Measurements from ENCODE around the gene ZMAT5. TPM values are rescaled to one million over a fixed set of nuclear protein-coding genes. Genes with fewer than 3 reads are reported as not detected.

Gene ZMAT5, protein sequence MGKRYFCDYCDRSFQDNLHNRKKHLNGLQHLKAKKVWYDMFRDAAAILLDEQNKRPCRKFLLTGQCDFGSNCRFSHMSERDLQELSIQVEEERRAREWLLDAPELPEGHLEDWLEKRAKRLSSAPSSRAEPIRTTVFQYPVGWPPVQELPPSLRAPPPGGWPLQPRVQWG
- 10 to 100 TPM; 24.7 to 25.2 TPM for total RNA-seq
- 46.9 TPM for polyA plus RNA-seq

- no peaks in the 10 kb centered on the region for H3K27me3 Mint-ChIP-seq
- Histone ChIP-seq H3K27ac (ENCODE audit: low read depth, low read length) (peak within 1 kb of the TSS; percentile 80), H3K36me3 (ENCODE audit: insufficient read depth, low read length) (peaks cover 9% of the 10 kb centered on the region), H3K27me3 (ENCODE audit: insufficient read depth, low read length, poor library complexity, severe bottlenecking) (no peaks in the 10 kb centered on the region), H3K4me3 (ENCODE audit: low read length) (peak within 1 kb of the TSS; percentile 93), H3K9me3 (ENCODE audit: low read length) (no peaks in the 10 kb centered on the region), H3K4me1 (ENCODE audit: insufficient read depth, low read length) (peaks cover 21% of the 10 kb centered on the region)
- DNase-seq = peak; percentile 85 to 94 (median 94)
- peak within 1 kb of the TSS; percentile 90 to 99 (median 98) for H3K27ac Mint-ChIP-seq
- CTCF ChIA-PET = interaction anchor here (0.5 to 1.0 kb wide), 3 partner anchors 177 to 871 kb away, joined by 3 to 4 read pairs (median 3); no protein-coding TSS in a partner anchor
- peaks cover 0 to 38% (median 9%) of the 10 kb centered on the region in 3 donors for H3K36me3 Mint-ChIP-seq
- no peaks in the 10 kb centered on the region for H3K9me3 Mint-ChIP-seq
- peak within 1 kb of the TSS; percentile 98 to 100 (median 99) for H3K4me3 Mint-ChIP-seq
- H3K4me1 Mint-ChIP-seq = peaks cover 34 to 54% (median 49%) of the 10 kb centered on the region in 3 donors
- POLR2A ChIA-PET = interaction anchor here (0.8 to 1.2 kb wide), 3 partner anchors 71 to 162 kb away, joined by 3 read pairs; partner anchors contain the start of gene ASCC2
Observed at GRCh38 chr22:29766632-29767170, at the start of gene ZMAT5. ZMAT5 (minus strand) TSS chr22:29767007; CDS start chr22:29748544, 18,463 bp downstream.

DNA sequence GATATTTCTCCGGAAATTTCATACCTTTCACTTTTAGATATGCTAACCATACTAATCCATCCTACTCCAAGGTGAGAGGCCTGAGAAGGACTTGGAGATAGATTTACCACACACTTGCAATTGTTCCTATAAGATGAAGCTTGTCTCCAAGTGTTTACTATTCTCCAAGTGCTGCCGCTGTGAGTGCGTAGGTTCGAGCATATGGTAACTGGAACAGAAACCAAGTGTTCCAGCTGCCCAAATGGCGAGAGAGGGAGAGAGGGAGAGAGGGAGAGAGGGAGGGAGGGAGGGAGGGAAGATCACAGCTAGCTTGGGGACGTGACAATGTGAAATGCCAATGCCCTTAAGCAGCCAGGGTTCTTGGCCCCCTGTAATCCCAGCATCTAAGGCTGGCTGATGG, 49.7 kb upstream of the ZMAT5 start:
- CTCF ChIA-PET = interaction anchor here (0.9 kb wide), 1 partner anchor 9 kb away, joined by 3 read pairs; no protein-coding TSS in a partner anchor
- H3K4me3 ChIP-seq (ENCODE audit: low read length) = no peak overlapping the region
- Mint-ChIP-seq H3K27ac (peak overlapping the region in 1 of 8 donors; percentile 33), H3K9me3 (no peaks in the 10 kb centered on the region), H3K4me1 (no peaks in the 10 kb centered on the region), H3K36me3 (peaks cover 5 to 92% (median 27%) of the 10 kb centered on the region in 3 donors), H3K4me3 (no peak overlapping the region), H3K27me3 (no peaks in the 10 kb centered on the region)
- H3K27ac ChIP-seq (ENCODE audit: low read depth, low read length) = no peak overlapping the region
- POLR2A ChIA-PET = no interaction called here
- H3K27me3 ChIP-seq (ENCODE audit: insufficient read depth, low read length, poor library complexity, severe bottlenecking) = no peaks in the 10 kb centered on the region
- peaks cover 68% of the 10 kb centered on the region for H3K36me3 ChIP-seq (ENCODE audit: insufficient read depth, low read length)
- no peaks in the 10 kb centered on the region for H3K4me1 ChIP-seq (ENCODE audit: insufficient read depth, low read length)
- no peaks in the 10 kb centered on the region for H3K9me3 ChIP-seq (ENCODE audit: low read length)
- DNase-seq = no peak

GRCh38 chr22:29816128-29816527, 49.3 kb upstream of the ZMAT5 start:
- H3K9me3 ChIP-seq (ENCODE audit: low read length) = no peaks in the 10 kb centered on the region
- no peak for DNase-seq
- Mint-ChIP-seq H3K36me3 (peaks cover 5 to 92% (median 27%) of the 10 kb centered on the region in 3 donors), H3K27me3 (no peaks in the 10 kb centered on the region), H3K4me1 (no peaks in the 10 kb centered on the region), H3K9me3 (no peaks in the 10 kb centered on the region), H3K4me3 (no peak overlapping the region), H3K27ac (no peak overlapping the region)
- H3K4me1 ChIP-seq (ENCODE audit: insufficient read depth, low read length) = no peaks in the 10 kb centered on the region
- H3K4me3 ChIP-seq (ENCODE audit: low read length) = no peak overlapping the region
- POLR2A ChIA-PET = no interaction called here
- H3K27ac ChIP-seq (ENCODE audit: low read depth, low read length) = no peak overlapping the region
- no peaks in the 10 kb centered on the region for H3K27me3 ChIP-seq (ENCODE audit: insufficient read depth, low read length, poor library complexity, severe bottlenecking)
- CTCF ChIA-PET = interaction anchor here (0.9 kb wide), 1 partner anchor 9 kb away, joined by 3 read pairs; no protein-coding TSS in a partner anchor
- peaks cover 68% of the 10 kb centered on the region for H3K36me3 ChIP-seq (ENCODE audit: insufficient read depth, low read length)

GRCh38 chr22:29815580-29815979, 48.8 kb upstream of the ZMAT5 start:
- no peaks in the 10 kb centered on the region for H3K9me3 ChIP-seq (ENCODE audit: low read length)
- Mint-ChIP-seq H3K9me3 (no peaks in the 10 kb centered on the region), H3K4me1 (no peaks in the 10 kb centered on the region), H3K27me3 (no peaks in the 10 kb centered on the region), H3K4me3 (no peak overlapping the region), H3K27ac (no peak overlapping the region), H3K36me3 (peaks cover 5 to 90% (median 27%) of the 10 kb centered on the region in 3 donors)
- H3K36me3 ChIP-seq (ENCODE audit: insufficient read depth, low read length) = peaks cover 66% of the 10 kb centered on the region
- DNase-seq = no peak
- H3K27ac ChIP-seq (ENCODE audit: low read depth, low read length) = no peak overlapping the region
- ChIA-PET CTCF (interaction anchor here (0.9 kb wide), 1 partner anchor 8 kb away, joined by 3 read pairs; no protein-coding TSS in a partner anchor), POLR2A (no interaction called here)
- H3K4me1 ChIP-seq (ENCODE audit: insufficient read depth, low read length) = no peaks in the 10 kb centered on the region
- no peaks in the 10 kb centered on the region for H3K27me3 ChIP-seq (ENCODE audit: insufficient read depth, low read length, poor library complexity, severe bottlenecking)
- no peak overlapping the region for H3K4me3 ChIP-seq (ENCODE audit: low read length)

- Histone ChIP-seq H3K27ac (ENCODE audit: low read depth, low read length) (no peak overlapping the region), H3K9me3 (ENCODE audit: low read length) (no peaks in the 10 kb centered on the region), H3K27me3 (ENCODE audit: insufficient read depth, low read length, poor library complexity, severe bottlenecking) (no peaks in the 10 kb centered on the region), H3K4me1 (ENCODE audit: insufficient read depth, low read length) (no peaks in the 10 kb centered on the region), H3K36me3 (ENCODE audit: insufficient read depth, low read length) (peaks cover 66% of the 10 kb centered on the region), H3K4me3 (ENCODE audit: low read length) (no peak overlapping the region)
- no peak overlapping the region for H3K27ac Mint-ChIP-seq
- POLR2A ChIA-PET = no interaction called here
- no peak overlapping the region for H3K4me3 Mint-ChIP-seq
- no peaks in the 10 kb centered on the region for H3K9me3 Mint-ChIP-seq
- H3K36me3 Mint-ChIP-seq = peaks cover 0 to 87% (median 28%) of the 10 kb centered on the region in 3 donors
- no peaks in the 10 kb centered on the region for H3K4me1 Mint-ChIP-seq
- DNase-seq = no peak
- no peaks in the 10 kb centered on the region for H3K27me3 Mint-ChIP-seq
- CTCF ChIA-PET = no interaction called here
Observed at GRCh38 chr22:29814003-29814402, 47.2 kb upstream of the ZMAT5 start.

- Mint-ChIP-seq H3K4me3 (no peak overlapping the region), H3K9me3 (no peaks in the 10 kb centered on the region)
- CTCF ChIA-PET = no interaction called here
Observed at GRCh38 chr22:29813563-29813962, 46.8 kb upstream of the ZMAT5 start.

DNA sequence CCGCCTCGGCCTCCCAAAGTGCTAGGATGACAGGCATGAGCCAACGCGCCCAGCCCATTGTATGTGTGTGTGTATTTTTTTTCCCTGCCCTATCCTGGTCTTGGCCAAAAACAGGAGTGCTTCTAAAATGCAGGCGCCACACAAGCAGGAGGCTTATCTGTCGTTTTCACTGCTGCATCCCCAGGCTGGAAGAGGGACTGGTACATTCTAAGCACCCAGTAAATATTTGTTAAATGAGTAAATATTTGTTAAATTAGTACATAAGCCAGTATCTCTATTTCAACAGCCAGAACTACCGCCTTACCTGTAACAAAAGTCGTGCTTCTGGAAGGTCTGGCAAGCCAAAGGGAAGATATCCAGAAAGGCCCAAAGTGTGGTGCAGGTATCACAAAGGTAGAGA, 46.3 kb upstream of the ZMAT5 start:
- ChIA-PET POLR2A (no interaction called here), CTCF (no interaction called here)
- Mint-ChIP-seq H3K27ac (peak overlapping the region in 1 of 8 donors; percentile 12), H3K4me1 (no peaks in the 10 kb centered on the region), H3K27me3 (no peaks in the 10 kb centered on the region), H3K36me3 (peaks cover 0 to 86% (median 30%) of the 10 kb centered on the region in 3 donors), H3K9me3 (no peaks in the 10 kb centered on the region), H3K4me3 (no peak overlapping the region)
- H3K36me3 ChIP-seq (ENCODE audit: insufficient read depth, low read length) = peaks cover 60% of the 10 kb centered on the region
- no peaks in the 10 kb centered on the region for H3K9me3 ChIP-seq (ENCODE audit: low read length)
- no peaks in the 10 kb centered on the region for H3K27me3 ChIP-seq (ENCODE audit: insufficient read depth, low read length, poor library complexity, severe bottlenecking)
- H3K27ac ChIP-seq (ENCODE audit: low read depth, low read length) = no peak overlapping the region
- no peak for DNase-seq
- H3K4me3 ChIP-seq (ENCODE audit: low read length) = no peak overlapping the region
- H3K4me1 ChIP-seq (ENCODE audit: insufficient read depth, low read length) = no peaks in the 10 kb centered on the region

More at GRCh38 chr22:29813563-29813962, 46.8 kb upstream of the ZMAT5 start:
- POLR2A ChIA-PET = no interaction called here
- no peaks in the 10 kb centered on the region for H3K4me1 ChIP-seq (ENCODE audit: insufficient read depth, low read length)
- Mint-ChIP-seq H3K4me1 (no peaks in the 10 kb centered on the region), H3K36me3 (peaks cover 0 to 85% (median 28%) of the 10 kb centered on the region in 3 donors), H3K27me3 (no peaks in the 10 kb centered on the region), H3K27ac (peak overlapping the region in 1 of 8 donors; percentile 12)
- H3K36me3 ChIP-seq (ENCODE audit: insufficient read depth, low read length) = peaks cover 63% of the 10 kb centered on the region
- no peaks in the 10 kb centered on the region for H3K27me3 ChIP-seq (ENCODE audit: insufficient read depth, low read length, poor library complexity, severe bottlenecking)
- H3K27ac ChIP-seq (ENCODE audit: low read depth, low read length) = no peak overlapping the region
- no peak overlapping the region for H3K4me3 ChIP-seq (ENCODE audit: low read length)
- H3K9me3 ChIP-seq (ENCODE audit: low read length) = no peaks in the 10 kb centered on the region
- DNase-seq = no peak

GRCh38 chr22:29811377-29811776, 44.6 kb upstream of the ZMAT5 start:
- ChIA-PET CTCF (no interaction called here), POLR2A (no interaction called here)
- Histone ChIP-seq H3K36me3 (ENCODE audit: insufficient read depth, low read length) (peaks cover 56% of the 10 kb centered on the region), H3K9me3 (ENCODE audit: low read length) (no peaks in the 10 kb centered on the region), H3K27ac (ENCODE audit: low read depth, low read length) (no peak overlapping the region), H3K27me3 (ENCODE audit: insufficient read depth, low read length, poor library complexity, severe bottlenecking) (no peaks in the 10 kb centered on the region), H3K4me3 (ENCODE audit: low read length) (no peak overlapping the region), H3K4me1 (ENCODE audit: insufficient read depth, low read length) (no peaks in the 10 kb centered on the region)
- Mint-ChIP-seq H3K27ac (peak overlapping the region in 1 of 8 donors; percentile 54), H3K9me3 (no peaks in the 10 kb centered on the region), H3K4me1 (no peaks in the 10 kb centered on the region), H3K36me3 (peaks cover 0 to 88% (median 25%) of the 10 kb centered on the region in 3 donors), H3K27me3 (no peaks in the 10 kb centered on the region), H3K4me3 (no peak overlapping the region)
- DNase-seq = no peak
